Hippocampal formation (tissue), 2 donors: Measurements from ENCODE around the gene NFKBIE.
A peak's percentile ranks its signal among the peaks of the same experiment; 100 is the strongest.
"Not testable (repeated sequence)": the region's sequence is repeated elsewhere in the genome, so short reads cannot be mapped to it uniquely, and the experiment has no call there.

Experiments used
- DNase-seq, 2 donors: peaks; one replicate each; lab custom pipeline; 2025; lab: John Stamatoyannopoulos, UW

The NFKBIE gene

GRCh38 chr6:44265007-44265721, at the start of gene NFKBIE:
Gene NFKBIE, minus strand, starts transcription at chr6:44265551. Its CDS starts 205 bp downstream, at chr6:44265346.
- DNase-seq, result peak; percentile 85 to 86

- DNase-seq, result not testable (repeated sequence)
Measured at GRCh38 chr6:44314657-44315056, 49.3 kb upstream of the NFKBIE start.

GRCh38 chr6:44312901-44313788, 47.8 kb upstream of the NFKBIE start, which contains the start of gene AARS2:
Gene AARS2, minus strand, starts transcription at chr6:44313347. Its CDS starts 24 bp downstream, at chr6:44313323.
- DNase-seq, result peak; percentile 73 to 80

GRCh38 chr6:44311767-44312166, 46.4 kb upstream of the NFKBIE start:
- no peak for DNase-seq

- no peak for DNase-seq
Measured at GRCh38 chr6:44311304-44311703, 46.0 kb upstream of the NFKBIE start.

- DNase-seq, result no peak
Measured at GRCh38 chr6:44310241-44310640, 44.9 kb upstream of the NFKBIE start.

- no peak for DNase-seq
Measured at GRCh38 chr6:44309631-44310030, 44.3 kb upstream of the NFKBIE start.

- DNase-seq, result no peak
Measured at GRCh38 chr6:44309092-44309491, 43.7 kb upstream of the NFKBIE start.

GRCh38 chr6:44307217-44307616, 41.9 kb upstream of the NFKBIE start:
- DNase-seq, result no peak

GRCh38 chr6:44306710-44307109, 41.4 kb upstream of the NFKBIE start:
- DNase-seq, result no peak

- no peak for DNase-seq
Measured at GRCh38 chr6:44305200-44305725, 39.9 kb upstream of the NFKBIE start.

- DNase-seq, result no peak
Measured at GRCh38 chr6:44304282-44305199, 39.2 kb upstream of the NFKBIE start.

- DNase-seq, result no peak
Measured at GRCh38 chr6:44303842-44304241, 38.5 kb upstream of the NFKBIE start.

GRCh38 chr6:44302856-44303255, 37.5 kb upstream of the NFKBIE start:
- no peak for DNase-seq

- no peak for DNase-seq
Measured at GRCh38 chr6:44301782-44302564, 36.6 kb upstream of the NFKBIE start.

GRCh38 chr6:44301106-44301505, 35.8 kb upstream of the NFKBIE start:
- no peak for DNase-seq

- DNase-seq, result no peak
Measured at GRCh38 chr6:44300292-44300823, 35.0 kb upstream of the NFKBIE start.

- DNase-seq, result no peak
Measured at GRCh38 chr6:44298864-44299263, 33.5 kb upstream of the NFKBIE start.

GRCh38 chr6:44298055-44298803, 32.9 kb upstream of the NFKBIE start:
- DNase-seq, result peak in 1 of 2 donors; percentile 15
